Bronchial smooth muscle cell (primary cell): Measurements from ENCODE around the gene PLA2G4A. TPM values are rescaled to one million over a fixed set of nuclear protein-coding genes. Genes with fewer than 3 reads are reported as not detected.

Experiments
- total RNA-seq: library from RNA; depleted of rRNA; stranded (reverse); fragments of >200 nt; gene quantifications from 2 replicates; pipeline ENCODE4 v1.2.1, GENCODE V29; 2014

Gene PLA2G4A
- total RNA-seq: 17.7 and 32.4 TPM in 2 replicates

DNA sequence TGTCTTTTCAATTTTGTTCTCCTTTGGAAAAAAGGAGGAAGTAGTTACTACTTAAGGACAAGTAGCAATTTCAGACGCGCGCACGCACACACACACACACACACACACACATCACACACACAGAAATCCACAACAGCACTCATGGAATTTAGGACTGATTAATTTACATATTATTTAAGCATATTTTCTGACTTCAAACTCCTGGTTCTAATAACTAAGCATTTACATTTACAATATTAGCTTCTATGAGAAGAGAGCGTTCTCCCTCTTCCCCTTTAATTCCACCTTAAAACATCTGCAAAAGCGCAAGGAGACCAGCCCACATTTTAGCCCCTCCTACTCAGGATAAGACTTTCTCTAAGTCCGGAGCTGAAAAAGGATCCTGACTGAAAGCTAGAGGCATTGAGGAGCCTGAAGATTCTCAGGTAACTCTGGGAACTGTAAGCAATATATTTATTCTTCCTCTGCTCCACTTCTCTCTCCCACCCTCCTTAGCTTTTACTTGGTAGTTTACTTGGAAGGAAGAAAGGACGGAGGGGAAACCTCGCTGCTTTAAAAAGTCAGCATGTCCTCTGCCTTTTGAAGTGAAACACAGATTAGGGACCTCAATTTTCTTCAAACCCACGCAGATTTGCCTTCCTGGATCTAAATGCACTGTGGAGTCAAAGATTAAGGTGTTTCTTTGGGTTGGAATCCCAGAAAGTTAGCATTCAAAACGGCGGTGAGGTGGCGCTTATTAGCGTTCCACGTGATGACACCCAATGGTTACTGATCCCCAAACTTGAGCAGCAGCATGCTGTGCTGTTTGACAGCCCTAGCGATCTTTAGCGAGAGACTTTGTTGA, at the start of gene PLA2G4A:
PLA2G4A (plus strand) TSS at position 339 of the 844 bp plus-strand sequence. CDS start 25,406 bp downstream, outside the sequence.

Other genes with a start within 250 kb of the PLA2G4A start
- 2.2 and 4.1 TPM in 2 replicates for gene PTGS2, start 148.5 kb upstream of the PLA2G4A start, total RNA-seq